ENCODE measurements around the gene SYNGR2.

DNA sequence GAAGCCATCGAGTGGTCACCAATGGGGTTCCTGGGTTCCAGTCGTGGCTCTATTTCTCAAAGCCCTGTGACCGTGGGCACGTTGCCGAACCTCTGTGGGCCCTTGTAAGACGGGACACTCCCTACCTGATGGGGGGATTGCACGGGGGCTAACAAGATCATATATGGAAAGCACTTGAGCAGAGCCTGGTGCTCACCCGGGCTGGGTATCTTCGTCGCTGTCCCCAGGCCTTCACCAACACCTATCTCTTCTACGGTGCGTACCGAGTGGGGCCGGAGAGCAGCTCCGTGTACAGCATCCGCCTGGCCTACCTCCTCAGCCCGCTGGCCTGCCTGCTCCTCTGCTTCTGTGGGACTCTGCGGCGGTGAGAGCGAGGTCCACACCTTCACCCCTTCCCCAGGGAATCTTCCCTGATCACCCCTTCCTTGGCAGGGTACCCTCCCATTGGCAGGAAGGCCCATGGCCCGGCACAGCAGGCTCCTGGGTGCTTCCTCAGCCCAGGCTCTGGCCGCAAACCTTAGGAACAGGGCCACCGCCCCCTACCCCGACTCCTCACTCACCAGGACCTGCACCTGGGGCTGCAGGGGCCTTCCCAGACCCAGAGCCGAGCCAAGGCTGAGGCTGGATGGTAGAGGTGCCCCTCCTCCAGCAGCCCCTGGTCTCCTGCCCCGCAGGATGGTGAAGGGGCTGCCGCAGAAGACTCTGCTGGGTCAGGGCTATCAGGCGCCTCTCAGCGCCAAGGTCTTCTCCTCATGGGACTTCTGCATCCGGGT lies 35.0 kb upstream of the SYNGR2 start:
- TF ChIP-seq YY1 (IDR thresholded peaks at IDR 0.05; ENCODE audit: insufficient read depth, insufficient read length): no peak
- no peak for TF ChIP-seq SUZ12 (IDR thresholded peaks at IDR 0.05; ENCODE audit: extremely low read depth, insufficient read depth, insufficient read length)

Data from NT2/D1 (cell line).